Gastroesophageal sphincter (tissue), 3 donors: ENCODE results near the gene ABCB6.

Experiments used
- CTCF ChIP-seq, 4 experiments: fragments of 200-600 bp in 2 of 4; fragments of 450-650 bp in 2 of 4; sonication (generic) in 1 of 4; IDR thresholded peaks; one replicate each; pipeline ENCODE4 v1.5.1; 2017 to 2019; ENCODE audit warnings: antibody characterized with exemption in 4 of 4, mild to moderate bottlenecking in 2 of 4, moderate library complexity in 2 of 4
- EP300 ChIP-seq: sonication (generic); formaldehyde crosslinking; IDR thresholded peaks from one replicate; pipeline ENCODE4 v1.6.1; 2017; ENCODE audit warnings: antibody characterized with exemption, mild to moderate bottlenecking
- POLR2A ChIP-seq, 2 donors: fragments of 450-650 bp; IDR thresholded peaks; one replicate each; pipeline ENCODE4 v1.6.1; 2017; ENCODE audit warnings: antibody characterized with exemption in 2 of 2, mild to moderate bottlenecking in 2 of 2, moderate library complexity in 1 of 2
- POLR2AphosphoS5 ChIP-seq: sonication (generic); formaldehyde crosslinking; IDR thresholded peaks from one replicate; pipeline ENCODE4 v1.6.1; 2017; ENCODE audit warnings: antibody characterized with exemption

- TF ChIP-seq CTCF (IDR thresholded peaks at IDR 0.05) (no peak), POLR2A (IDR thresholded peaks at IDR 0.05) (no peak), EP300 (no peak), POLR2AphosphoS5 (no peak)
These were observed 49.5 kb upstream of the ABCB6 start for GRCh38 chr2:219268294-219268693.
